Stomach (tissue), 9 donors: ENCODE data around the gene PPP5C. TPM values are rescaled to one million over a fixed set of nuclear protein-coding genes. Genes with fewer than 3 reads are reported as not detected.
A peak's percentile ranks its signal among the peaks of the same experiment; 100 is the strongest.
"Not testable (repeated sequence)": the region's sequence is repeated elsewhere in the genome, so short reads cannot be mapped to it uniquely, and the experiment has no call there.

Source experiments
- DNase-seq, 2 donors: peaks; one replicate each; pipeline versions ENCODE4 v3.0.0 to v3.0.0-alpha.2; 2013 to 2019
- H3K27ac ChIP-seq, 5 donors: fragments of 200-600 bp in 4 of 5; sonication (generic) in 4 of 5; one replicate each; pipeline ENCODE4 v1.5.1; 2013 to 2019; ENCODE audit warnings: mild to moderate bottlenecking in 1 of 5, moderate library complexity in 1 of 5
- H3K27me3 ChIP-seq, 3 donors: fragments of 200-600 bp; sonication (generic); one replicate each; pipeline ENCODE4 v1.5.1; 2017 to 2019; ENCODE audit warnings: mixed run types in 1 of 3
- H3K36me3 ChIP-seq, 4 donors: fragments of 200-600 bp; sonication (generic); 1 replicate in 3 of 4; 2 replicates in 1 of 4; pipeline ENCODE4 v1.5.1; 2016 to 2019
- H3K4me1 ChIP-seq, 4 donors: fragments of 200-600 bp; sonication (generic); one replicate each; pipeline ENCODE4 v1.5.1; 2016 to 2019
- H3K4me3 ChIP-seq, 4 donors: fragments of 200-600 bp; sonication (generic) in 3 of 4; one replicate each; pipeline ENCODE4 v1.5.1; 2016 to 2019; ENCODE audit warnings: mild to moderate bottlenecking in 1 of 4
- H3K9me3 ChIP-seq, 4 donors: fragments of 200-600 bp; sonication (generic); one replicate each; pipeline ENCODE4 v1.5.1; 2016 to 2019
- EP300 ChIP-seq: sonication (generic); formaldehyde crosslinking; IDR thresholded peaks from one replicate; pipeline ENCODE4 v1.6.1; 2017; ENCODE audit warnings: antibody characterized with exemption
- POLR2A ChIP-seq, 4 donors: fragments of 450-650 bp; IDR thresholded peaks; one replicate each; pipeline ENCODE4 v1.6.1; 2016; ENCODE audit warnings: antibody characterized with exemption in 4 of 4, control low read depth in 2 of 4, mild to moderate bottlenecking in 1 of 4, moderate library complexity in 1 of 4
- POLR2AphosphoS5 ChIP-seq, 3 donors: sonication (generic); formaldehyde crosslinking; IDR thresholded peaks; one replicate each; pipeline ENCODE4 v1.6.1; 2016; ENCODE audit warnings: antibody characterized with exemption in 3 of 3
- WGBS, 5 donors: extraction: QIAGEN DNeasy Blood & Tissue Kit in 3 of 5; methylation state at CpG; one replicate each; pipeline versions ENCODE4 v1.1.5 to v1.1.7; 2013 to 2018; 5-methylcytosine and 5-hydroxymethylcytosine counted together
- intact Hi-C: fragments of 100-400 bp; cut with DNase I; formaldehyde crosslinking; loops from one replicate; pipeline ENCODE4 v1.15.1; 2023; ENCODE audit warnings: low total_unique reads
- polyA plus RNA-seq, 3 donors: library from polyadenylated mRNA; stranded (reverse); fragments of 200-250 nt; gene quantifications; one replicate each; pipeline ENCODE4 v1.2.3, GENCODE V29; 2013
- total RNA-seq, 5 donors: library from RNA; depleted of rRNA; stranded (reverse); fragments of >200 nt; gene quantifications; one replicate each; pipeline versions ENCODE4 v1.1.0 to v1.2.3, GENCODE V29; 2014 to 2016
- TF ChIP-seq, protein P1 (sequence below), 7 experiments: fragments of 450-650 bp in 4 of 7; fragments of 200-600 bp in 3 of 7; sonication (generic) in 3 of 7; IDR thresholded peaks; one replicate each; pipeline ENCODE4 v1.5.1; 2016 to 2019; ENCODE audit warnings: antibody characterized with exemption in 7 of 7, control low read depth in 2 of 7, mild to moderate bottlenecking in 1 of 7
- donor health status: healthy with polysubstance abuse.
- donor health status: Bipolar disorder and iron deficiency.
- donor health status: healthy.

PPP5C gene
- total and polyA plus RNA-seq, 8 donors: 29.6 to 124 (median 63.4) TPM

DNA sequence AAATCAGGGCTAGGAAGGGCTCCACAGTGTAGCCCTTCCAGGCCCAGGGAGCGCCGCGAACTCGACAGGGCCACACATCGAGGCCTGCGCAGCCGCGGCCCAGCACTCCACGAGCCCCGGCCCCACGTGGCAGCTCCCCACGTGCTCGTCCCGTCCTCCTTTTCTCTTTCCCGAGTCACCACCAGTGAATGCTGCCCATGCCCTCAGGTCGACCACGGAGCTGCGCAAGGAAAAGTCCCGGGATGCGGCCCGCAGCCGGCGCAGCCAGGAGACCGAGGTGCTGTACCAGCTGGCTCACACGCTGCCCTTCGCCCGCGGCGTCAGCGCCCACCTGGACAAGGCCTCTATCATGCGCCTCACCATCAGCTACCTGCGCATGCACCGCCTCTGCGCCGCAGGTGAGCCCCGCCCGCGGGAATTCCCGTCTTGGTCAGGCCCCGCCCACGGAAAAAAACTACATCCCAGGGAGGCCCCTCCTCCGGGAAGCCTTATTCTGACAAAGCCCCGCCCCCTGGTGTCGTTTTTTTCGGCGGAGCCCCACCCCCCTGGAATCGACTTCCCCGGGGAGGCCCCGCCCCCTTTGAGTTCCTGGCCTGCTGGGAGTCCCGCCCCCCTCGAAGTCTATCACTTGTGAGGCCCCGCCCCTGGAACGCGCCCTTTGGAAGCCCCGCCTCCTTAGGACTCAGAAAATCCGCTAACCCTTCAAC lies 43.0 kb upstream of the PPP5C start:
- Histone ChIP-seq H3K36me3 (peaks cover 41 to 56% (median 52%) of the 10 kb centered on the region in 4 donors), H3K9me3 (peaks cover 0 to 6% (median 0%) of the 10 kb centered on the region in 4 donors), H3K4me3 (peak overlapping the region; percentile 13 to 30 (median 26)), H3K4me1 (peaks cover 45 to 82% (median 55%) of the 10 kb centered on the region in 4 donors), H3K27ac (peak overlapping the region; percentile 90 to 95 (median 91)), H3K27me3 (no peaks in the 10 kb centered on the region)
- intact Hi-C loops: no loop called here
- TF ChIP-seq POLR2AphosphoS5 (IDR thresholded peaks at IDR 0.05) (peak in 2 of 3 donors; percentile 85), EP300 (no peak)
- 29 to 54% (median 33%) methylated on average over 9 to 56 of the region's 56 CpGs for WGBS, 5 donors
- DNase-seq: peak; percentile 95 to 97

- TF ChIP-seq EP300 (no peak), POLR2A (IDR thresholded peaks at IDR 0.05) (no peak)
- TF ChIP-seq, protein P1, sequence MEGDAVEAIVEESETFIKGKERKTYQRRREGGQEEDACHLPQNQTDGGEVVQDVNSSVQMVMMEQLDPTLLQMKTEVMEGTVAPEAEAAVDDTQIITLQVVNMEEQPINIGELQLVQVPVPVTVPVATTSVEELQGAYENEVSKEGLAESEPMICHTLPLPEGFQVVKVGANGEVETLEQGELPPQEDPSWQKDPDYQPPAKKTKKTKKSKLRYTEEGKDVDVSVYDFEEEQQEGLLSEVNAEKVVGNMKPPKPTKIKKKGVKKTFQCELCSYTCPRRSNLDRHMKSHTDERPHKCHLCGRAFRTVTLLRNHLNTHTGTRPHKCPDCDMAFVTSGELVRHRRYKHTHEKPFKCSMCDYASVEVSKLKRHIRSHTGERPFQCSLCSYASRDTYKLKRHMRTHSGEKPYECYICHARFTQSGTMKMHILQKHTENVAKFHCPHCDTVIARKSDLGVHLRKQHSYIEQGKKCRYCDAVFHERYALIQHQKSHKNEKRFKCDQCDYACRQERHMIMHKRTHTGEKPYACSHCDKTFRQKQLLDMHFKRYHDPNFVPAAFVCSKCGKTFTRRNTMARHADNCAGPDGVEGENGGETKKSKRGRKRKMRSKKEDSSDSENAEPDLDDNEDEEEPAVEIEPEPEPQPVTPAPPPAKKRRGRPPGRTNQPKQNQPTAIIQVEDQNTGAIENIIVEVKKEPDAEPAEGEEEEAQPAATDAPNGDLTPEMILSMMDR (IDR thresholded peaks at IDR 0.05): no peak
- Histone ChIP-seq H3K27ac (peak overlapping the region in 1 of 5 donors; percentile 95), H3K9me3 (peaks cover 0 to 6% (median 0%) of the 10 kb centered on the region in 4 donors), H3K36me3 (peaks cover 50 to 83% (median 79%) of the 10 kb centered on the region in 4 donors), H3K4me3 (no peak overlapping the region), H3K4me1 (peaks cover 24 to 58% (median 31%) of the 10 kb centered on the region in 4 donors), H3K27me3 (no peaks in the 10 kb centered on the region)
- intact Hi-C loops: no loop called here
- DNase-seq: no peak
- WGBS, 5 donors: 84 to 97% (median 96%) methylated on average over 3 of the region's 3 CpGs
Measured at GRCh38 chr19:46306501-46306900, 40.4 kb upstream of the PPP5C start.

- DNase-seq: no peak
- H3K27me3 ChIP-seq: no peaks in the 10 kb centered on the region
- no peak overlapping the region for H3K4me3 ChIP-seq
- H3K36me3 ChIP-seq: peaks cover 60 to 98% (median 94%) of the 10 kb centered on the region in 4 donors
- peaks cover 9 to 44% (median 14%) of the 10 kb centered on the region in 4 donors for H3K4me1 ChIP-seq
- H3K27ac ChIP-seq: peak overlapping the region in 1 of 5 donors; percentile 29
- peaks cover 0 to 6% (median 0%) of the 10 kb centered on the region in 4 donors for H3K9me3 ChIP-seq
- intact Hi-C loops: no loop called here
- TF ChIP-seq POLR2A (IDR thresholded peaks at IDR 0.05): no peak
- no peak for TF ChIP-seq POLR2AphosphoS5 (IDR thresholded peaks at IDR 0.05)
- TF ChIP-seq EP300: no peak
- TF ChIP-seq, protein P1 (IDR thresholded peaks at IDR 0.05): no peak
- 87 to 97% (median 90%) methylated on average over 2 to 15 of the region's 15 CpGs for WGBS, 5 donors
Measured at GRCh38 chr19:46308510-46308909, 38.4 kb upstream of the PPP5C start.

DNA sequence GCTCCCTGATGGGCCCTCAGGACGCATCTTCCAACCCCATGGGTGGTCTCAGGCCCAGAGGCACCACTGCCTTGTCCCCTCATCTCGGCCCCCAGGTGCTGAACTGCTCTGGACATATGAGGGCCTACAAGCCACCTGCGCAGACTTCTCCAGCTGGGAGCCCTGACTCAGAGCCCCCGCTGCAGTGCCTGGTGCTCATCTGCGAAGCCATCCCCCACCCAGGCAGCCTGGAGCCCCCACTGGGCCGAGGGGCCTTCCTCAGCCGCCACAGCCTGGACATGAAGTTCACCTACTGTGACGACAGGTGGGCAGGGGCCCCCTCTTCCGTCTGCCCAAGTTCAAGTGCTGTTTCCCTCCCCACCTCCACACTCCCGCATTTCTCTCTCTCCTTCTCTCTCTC lies 37.8 kb upstream of the PPP5C start:
- Histone ChIP-seq H3K9me3 (peaks cover 0 to 6% (median 0%) of the 10 kb centered on the region in 4 donors), H3K27ac (peak overlapping the region in 1 of 5 donors; percentile 29), H3K4me3 (no peak overlapping the region), H3K27me3 (no peaks in the 10 kb centered on the region), H3K36me3 (peaks cover 60 to 95% (median 88%) of the 10 kb centered on the region in 4 donors), H3K4me1 (peaks cover 5 to 41% (median 10%) of the 10 kb centered on the region in 4 donors)
- TF ChIP-seq, protein P1 (IDR thresholded peaks at IDR 0.05): no peak
- TF ChIP-seq POLR2A (IDR thresholded peaks at IDR 0.05): no peak
- TF ChIP-seq POLR2AphosphoS5 (IDR thresholded peaks at IDR 0.05): no peak
- TF ChIP-seq EP300: no peak
- intact Hi-C loops: no loop called here
- no peak for DNase-seq
- WGBS, 5 donors: 80 to 94% (median 90%) methylated on average over 7 to 10 of the region's 10 CpGs

- 84 to 95% (median 91%) methylated on average over 5 of the region's 5 CpGs for WGBS, 5 donors
- H3K4me1 ChIP-seq: peaks cover 0 to 30% (median 12%) of the 10 kb centered on the region in 4 donors
- no peak for TF ChIP-seq POLR2A (IDR thresholded peaks at IDR 0.05)
- DNase-seq: no peak
- peaks cover 0 to 3% (median 0%) of the 10 kb centered on the region in 4 donors for H3K9me3 ChIP-seq
- no peak overlapping the region for H3K4me3 ChIP-seq
- H3K36me3 ChIP-seq: peaks cover 36 to 90% (median 69%) of the 10 kb centered on the region in 4 donors
- peak overlapping the region in 2 of 5 donors; percentile 1 to 32 for H3K27ac ChIP-seq
- intact Hi-C loops: no loop called here
- H3K27me3 ChIP-seq: no peaks in the 10 kb centered on the region
Measured at GRCh38 chr19:46311444-46311843, 35.4 kb upstream of the PPP5C start.

DNA sequence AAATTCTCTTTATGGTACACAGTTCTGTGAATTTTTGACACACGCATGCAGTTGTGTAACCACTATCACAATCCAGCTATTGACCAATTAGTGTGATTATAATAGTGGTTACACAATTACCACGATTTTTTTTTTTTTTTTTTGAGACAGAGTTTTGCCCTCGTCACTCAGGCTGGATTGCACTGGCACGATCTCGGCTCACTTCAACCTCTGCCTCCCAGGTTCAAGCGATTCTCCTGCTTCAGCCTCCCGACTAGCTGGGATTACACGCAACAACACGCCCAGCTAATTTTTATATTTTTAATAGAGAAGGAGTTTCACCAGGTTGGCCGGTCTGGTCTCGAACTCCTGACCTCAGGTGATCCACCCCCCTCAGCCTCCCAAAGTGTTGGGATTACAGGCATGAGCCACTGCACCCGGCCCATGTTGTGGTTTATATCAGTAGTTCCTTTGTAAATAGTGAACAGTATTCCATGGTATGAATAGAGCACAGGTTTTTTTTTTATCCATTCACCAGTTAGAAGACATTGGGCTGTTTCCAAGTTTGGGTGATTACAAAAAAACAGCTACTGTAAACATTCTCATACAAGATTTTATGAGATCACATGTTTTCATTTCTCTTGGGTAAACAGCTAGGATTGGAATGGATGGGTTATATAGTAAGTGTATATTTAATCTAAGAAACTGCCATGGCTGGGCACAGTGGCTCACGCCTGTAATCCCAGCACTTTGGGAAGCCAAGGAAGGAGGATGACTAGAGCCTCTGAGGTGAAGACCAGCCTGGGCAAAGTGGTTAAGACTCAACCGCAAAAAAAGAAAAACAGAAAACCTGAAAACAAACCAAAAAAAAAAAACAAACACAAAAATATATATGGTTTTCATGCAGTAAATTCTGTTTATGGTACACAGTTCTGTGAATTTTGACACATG lies 33.1 kb upstream of the PPP5C start:
- H3K27me3 ChIP-seq, DNase-seq, intact Hi-C loops, H3K9me3 ChIP-seq, H3K4me3 ChIP-seq: not testable (repeated sequence)
- Histone ChIP-seq H3K36me3 (peaks cover 27 to 90% (median 61%) of the 10 kb centered on the region in 4 donors), H3K27ac (peak overlapping the region; percentile 28 to 64 (median 61)), H3K4me1 (peaks cover 0 to 21% (median 12%) of the 10 kb centered on the region in 4 donors)
- WGBS, 5 donors: 52 to 71% (median 61%) methylated on average over 14 of the region's 14 CpGs
